Fibroblast of the conjunctiva (primary cell): ENCODE measurements around the gene STXBP2.

Source experiments
- DNase-seq: peaks from one replicate; pipeline ENCODE4 v3.0.0-alpha.2; 2010; ENCODE audit warnings: low read depth

The STXBP2 gene

DNA sequence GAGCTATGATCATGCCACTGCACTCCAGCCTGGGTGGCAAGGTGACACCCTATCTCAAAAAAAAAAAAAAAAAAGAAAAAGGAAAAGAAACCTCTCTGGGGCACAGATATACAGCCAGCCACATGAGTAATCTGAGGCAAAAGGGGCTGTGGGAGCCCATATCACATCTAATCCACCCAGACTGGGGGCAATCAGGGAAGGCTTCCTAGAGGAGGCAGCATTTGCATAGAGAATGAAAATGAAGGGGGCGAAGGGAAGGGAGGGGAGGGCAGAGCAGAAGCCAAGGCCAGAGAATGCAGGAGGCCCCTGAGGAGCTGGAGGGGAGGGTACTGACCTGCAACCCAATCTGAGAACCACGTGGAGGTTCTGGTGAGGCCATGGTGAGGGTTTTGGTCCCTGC, 13.2 kb downstream of the STXBP2 start:
- DNase-seq: no peak

DNA sequence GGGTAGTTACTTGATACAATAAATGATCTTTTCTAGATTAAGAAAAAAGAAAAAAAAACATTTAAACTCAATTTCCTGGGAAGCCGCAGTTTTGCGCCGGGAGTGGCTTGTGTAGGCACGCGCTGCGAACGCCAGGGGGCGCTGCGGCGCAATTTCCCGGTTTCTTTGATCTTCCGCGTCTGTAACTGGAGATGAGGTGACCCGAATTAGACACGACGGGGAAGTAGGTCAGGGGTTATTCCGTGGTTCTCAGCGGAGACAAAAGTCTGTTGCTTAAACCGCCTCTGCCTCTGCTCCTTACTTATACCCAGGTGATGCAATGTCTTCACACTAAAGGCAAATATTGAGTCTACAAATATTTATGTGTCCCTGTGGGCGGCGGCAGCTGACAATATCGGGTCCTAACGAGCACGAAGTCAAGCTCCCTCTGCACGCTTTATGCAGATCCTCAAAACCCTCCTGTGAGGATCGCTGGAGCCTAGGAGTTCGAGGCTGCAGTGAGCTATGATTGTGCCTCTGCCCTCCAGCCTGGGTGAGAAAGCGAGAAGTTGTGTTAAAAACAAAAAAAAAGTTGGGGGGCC, 15.2 kb downstream of the STXBP2 start:
- peak; percentile 67 for DNase-seq

DNA sequence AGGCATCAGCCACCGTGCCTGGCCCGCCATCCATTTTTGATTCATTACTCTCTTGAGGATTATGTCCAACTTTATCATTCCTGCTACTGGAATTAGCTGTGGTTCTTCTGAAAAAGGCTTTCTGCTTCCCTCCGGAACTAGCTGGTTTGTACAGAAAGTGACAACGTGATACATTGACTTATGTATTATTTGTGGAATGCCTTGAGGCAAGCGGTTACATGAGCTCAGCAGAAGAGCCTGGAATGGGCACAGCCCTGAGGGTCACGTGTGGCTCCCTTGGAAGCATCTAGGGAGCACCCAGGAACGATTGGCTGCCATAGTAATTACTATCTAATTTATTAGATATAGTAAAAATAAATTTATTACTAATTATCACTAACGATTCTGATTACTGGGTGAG, 17.5 kb downstream of the STXBP2 start:
- DNase-seq: no peak

DNA sequence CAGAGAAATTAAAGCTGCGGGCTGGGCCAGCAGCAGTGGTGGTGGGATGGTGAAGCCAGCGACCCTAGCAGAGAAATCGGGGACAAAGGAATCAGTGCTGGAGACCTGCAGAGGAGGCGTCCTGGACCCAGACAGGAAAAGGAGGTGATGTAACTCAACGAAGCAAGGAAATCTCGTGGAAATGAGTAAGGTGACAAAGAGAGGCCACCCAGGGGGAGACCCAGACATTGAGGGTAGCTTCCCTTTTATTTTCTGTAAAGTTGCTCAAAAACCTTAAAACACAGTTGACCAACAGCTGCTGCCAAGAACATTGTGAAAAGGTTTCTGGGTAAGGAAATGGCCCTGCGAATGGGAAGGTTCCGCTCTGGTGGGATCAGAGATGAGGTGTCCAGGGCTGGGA, 18.7 kb downstream of the STXBP2 start:
- no peak for DNase-seq

DNA sequence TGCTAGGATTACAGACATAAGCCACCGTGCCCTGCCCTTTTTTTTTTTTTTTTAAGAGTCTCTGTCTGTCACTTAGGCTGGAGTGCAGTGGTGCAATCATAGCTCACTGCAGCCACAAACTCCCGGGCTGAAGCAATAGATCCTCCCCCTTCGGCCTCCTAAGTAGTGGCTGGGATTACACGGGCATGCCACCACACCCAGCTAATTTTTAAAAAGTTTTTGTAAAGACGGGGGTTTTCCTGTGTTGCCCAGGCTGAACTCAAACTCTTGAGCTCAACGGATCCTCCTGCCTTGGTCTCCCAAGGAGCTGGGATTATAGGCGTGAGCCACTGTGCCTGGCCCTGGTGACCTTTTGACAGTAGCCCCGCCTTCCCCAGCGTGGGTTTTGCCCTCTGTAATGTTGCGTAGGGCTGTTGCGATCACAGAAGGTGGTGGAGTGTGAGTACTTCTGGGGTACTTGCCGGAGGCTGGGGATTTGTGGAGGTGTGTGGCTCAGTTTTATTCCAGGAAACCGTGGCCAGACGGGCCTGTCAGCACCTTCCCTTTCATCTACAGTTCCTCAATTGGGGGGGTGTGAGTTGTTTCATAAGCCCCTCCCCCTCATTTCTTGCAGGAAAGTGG, 20.3 kb downstream of the STXBP2 start:
- no peak for DNase-seq

DNA sequence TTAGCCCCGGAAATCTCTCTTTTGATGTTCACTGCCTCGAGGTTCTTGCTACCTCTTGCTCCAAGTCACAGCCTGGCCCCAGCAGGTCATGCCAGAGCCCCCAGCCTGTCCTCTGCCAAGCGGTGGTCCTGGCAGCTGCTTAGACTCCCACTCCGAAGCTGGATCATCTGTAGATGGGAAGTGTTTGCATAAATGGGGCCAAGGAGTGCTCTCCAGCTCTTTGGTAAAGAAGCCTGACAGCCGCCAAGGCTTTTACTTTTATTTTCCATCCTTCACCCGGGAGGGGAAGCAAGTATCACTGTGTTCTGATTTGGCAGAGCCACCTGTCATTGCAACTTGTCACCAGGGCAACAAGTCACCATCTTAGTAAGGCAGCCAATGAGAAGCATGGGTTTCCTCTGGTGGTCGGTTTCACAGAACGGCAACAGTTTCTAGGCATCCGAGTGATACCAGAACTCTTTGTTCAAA, 21.3 kb downstream of the STXBP2 start:
- no peak for DNase-seq

DNA sequence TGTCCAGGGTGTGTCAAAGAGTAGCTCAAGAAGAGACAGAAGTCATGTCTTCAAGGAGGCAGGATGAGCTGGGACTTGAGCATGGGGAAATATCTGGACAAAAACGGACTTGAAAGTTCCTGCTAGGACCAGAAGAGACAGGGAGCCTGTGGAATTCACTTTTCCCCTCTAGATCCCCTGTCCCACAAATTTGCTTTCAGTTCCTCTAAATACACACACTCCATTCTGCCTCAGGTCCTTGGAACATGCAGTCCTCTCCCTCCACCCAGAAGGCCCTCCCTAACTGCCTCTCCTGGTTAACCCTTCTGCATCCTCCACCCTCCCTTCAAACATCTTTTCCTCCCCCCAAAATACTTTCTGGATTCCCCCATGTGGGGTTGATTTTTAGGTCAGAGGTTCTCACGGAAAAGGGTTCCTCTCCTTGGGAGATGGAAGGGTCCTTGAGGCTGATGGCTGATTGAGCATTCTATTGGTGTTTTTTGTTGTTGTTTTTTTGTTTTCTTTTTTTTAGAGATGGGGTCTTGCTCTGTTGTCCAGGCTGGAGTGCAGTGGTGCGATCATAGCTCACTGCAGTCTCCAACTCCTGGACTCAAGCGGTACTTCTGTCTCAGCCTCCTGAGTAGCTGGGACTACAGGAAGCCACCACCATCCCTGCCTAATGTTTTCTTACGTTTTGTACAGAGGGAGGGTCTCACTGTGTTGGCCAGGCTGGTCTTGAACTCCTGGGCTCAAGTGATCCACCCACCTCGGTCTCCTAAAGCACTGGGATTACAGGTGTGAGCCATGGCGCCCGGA, 25.0 kb downstream of the STXBP2 start:
- DNase-seq: no peak

DNA sequence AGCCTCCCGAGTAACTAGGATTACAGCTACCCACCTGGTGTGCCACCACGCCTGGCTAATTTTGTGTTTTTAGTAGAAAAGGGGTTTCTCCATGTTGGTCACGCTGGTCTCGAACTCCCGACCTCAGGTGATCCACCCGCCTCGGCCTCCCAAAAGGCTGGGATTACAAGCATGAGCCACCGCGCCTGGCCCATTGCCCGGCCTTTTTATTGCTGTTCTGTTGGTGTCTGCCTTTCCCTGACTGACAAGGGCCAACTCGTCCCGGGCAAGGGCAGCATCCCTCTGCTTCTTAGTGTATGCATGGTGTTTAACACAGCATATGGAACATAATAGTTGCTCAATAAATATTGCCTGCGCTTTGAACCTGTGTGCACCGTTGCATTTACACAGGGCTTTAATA, 25.7 kb downstream of the STXBP2 start:
- no peak for DNase-seq

DNA sequence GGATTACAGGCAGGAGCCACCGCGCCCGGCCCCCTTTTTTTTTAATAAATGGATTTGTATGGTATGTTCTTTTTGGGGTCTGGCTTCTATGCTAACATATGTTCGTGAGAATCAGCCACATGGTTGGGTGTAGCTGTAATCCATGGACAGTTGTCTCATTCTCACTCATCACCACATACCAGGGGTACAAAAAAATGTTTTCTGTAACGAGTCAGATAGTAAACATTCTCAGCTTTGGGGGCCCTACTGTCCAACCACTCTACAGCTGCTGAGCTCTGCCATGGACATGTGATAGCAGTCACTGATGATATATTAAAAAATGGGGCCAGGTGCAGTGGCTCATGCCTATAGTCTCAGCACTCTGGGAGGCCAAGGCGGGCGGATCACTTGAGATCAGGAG, 26.8 kb downstream of the STXBP2 start:
- DNase-seq: no peak

DNA sequence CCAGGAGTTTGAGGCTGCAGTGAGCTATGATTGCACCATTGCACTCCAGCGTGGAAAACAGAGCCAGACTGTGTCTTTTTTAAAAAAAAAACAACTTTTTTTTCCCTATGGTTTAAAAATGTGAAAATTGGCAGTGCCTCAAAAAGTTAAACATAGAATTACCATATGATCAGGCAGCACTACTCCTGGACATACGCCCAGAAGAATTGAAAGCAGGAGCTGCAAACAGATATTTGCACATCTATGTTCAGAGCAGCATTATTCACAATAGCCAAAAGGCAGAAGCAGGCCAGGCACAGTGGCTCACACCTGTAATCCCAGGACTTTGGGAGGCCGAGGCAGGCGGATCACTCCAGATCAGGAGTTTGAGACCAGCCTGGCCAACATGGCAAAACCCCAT, 28.2 kb downstream of the STXBP2 start:
- DNase-seq: peak; percentile 82

DNA sequence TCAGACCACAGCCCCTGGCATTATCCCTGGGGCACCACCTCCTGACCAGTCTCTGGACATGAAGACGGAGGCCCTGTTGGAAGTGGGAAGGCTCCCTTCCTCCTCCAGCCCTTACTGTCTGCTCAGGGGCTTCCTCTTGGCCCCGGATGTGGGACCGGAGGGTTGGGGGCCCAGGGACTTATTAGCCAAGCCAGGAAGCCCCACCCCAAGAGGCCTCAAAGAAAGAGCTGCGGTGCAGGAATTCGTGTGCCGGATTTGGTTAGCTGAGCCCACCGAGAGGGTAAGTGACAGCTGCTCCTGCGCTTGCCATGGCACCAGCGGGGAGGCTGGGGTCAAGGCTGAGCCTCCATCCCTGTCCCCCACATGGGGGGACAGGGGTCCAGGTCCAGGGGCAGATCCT, 31.9 kb downstream of the STXBP2 start, which contains the start of gene RETN:
Gene RETN (plus strand): TSS at position 208 of the 400 bp plus-strand sequence. CDS start 278 bp downstream, outside the sequence.
- DNase-seq: no peak

DNA sequence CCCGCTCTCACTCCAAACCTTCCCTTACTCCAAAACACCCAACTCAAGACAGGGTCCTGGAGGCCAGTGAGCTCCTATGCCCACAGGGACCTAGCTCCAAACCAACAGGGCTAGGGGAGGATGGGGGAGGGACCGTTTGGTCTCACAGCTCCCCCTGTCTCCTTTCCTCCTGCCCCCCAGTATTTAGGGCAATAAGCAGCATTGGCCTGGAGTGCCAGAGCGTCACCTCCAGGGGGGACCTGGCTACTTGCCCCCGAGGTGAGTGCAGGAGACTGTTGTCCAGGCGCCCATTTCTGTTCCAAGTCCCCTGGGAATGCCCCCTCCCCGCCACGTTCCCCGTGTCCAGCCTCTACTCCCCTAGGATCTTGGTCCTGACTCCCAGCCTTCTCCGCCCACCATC, 32.7 kb downstream of the STXBP2 start:
- no peak for DNase-seq

DNA sequence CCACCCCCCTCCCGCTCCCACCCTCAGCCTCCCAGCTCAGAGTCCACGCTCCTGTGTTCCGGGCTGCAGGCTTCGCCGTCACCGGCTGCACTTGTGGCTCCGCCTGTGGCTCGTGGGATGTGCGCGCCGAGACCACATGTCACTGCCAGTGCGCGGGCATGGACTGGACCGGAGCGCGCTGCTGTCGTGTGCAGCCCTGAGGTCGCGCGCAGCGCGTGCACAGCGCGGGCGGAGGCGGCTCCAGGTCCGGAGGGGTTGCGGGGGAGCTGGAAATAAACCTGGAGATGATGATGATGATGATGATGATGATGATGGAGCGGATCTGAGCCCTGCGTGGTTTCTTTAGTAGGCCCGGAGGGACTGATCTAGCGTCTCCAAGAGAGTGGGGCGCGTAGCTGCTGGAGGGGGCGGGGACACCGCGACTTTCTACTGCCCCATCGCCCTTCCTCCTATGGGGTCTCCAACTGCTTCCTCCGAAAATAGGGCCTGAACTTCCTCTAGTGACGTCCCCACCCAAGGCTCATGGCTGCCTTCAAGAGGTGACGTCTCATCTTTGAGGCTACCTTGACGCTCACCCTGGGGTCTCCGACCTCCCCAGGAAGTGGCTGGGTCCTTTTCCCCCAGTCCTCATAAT, 33.4 kb downstream of the STXBP2 start:
- no peak for DNase-seq

DNA sequence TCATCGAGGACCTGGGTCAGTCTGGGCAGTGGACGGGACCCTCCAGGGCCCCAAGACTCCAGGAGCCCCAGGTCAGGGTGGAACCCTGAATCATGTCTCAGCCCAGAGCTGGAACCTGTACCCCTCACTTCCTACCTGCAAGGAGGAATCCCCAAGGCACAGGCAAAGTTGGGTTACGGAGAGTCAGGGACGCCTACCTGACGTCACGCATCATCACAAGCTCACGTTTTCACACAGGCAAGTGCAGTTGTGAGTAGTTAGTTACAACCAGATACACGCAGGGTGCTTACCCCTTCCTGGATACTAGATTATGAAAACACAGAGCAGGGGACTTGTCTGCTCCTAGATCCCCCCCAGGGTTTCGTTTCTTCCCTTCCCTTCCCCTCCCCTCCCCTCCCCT, 33.9 kb downstream of the STXBP2 start:
- no peak for DNase-seq

DNA sequence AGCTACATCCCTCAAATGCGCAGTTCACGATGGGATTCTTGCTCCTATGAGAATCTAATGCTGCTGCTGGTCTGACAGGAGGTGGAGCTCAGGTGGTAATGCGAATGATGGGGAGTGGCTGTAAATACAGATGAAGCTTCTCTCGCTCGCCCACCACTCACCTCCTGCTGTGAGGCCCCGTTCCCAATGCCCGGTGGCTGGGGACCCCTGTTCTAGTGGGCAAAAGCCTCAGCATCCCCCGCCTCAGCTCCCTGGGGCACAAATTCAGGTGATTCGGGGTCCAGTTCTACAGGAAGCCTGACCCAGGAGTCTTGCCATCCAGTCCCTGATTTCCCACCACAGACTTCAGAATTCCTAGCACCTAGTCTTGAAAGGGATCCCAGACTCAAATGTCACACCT, 35.6 kb downstream of the STXBP2 start:
- DNase-seq: no peak

DNA sequence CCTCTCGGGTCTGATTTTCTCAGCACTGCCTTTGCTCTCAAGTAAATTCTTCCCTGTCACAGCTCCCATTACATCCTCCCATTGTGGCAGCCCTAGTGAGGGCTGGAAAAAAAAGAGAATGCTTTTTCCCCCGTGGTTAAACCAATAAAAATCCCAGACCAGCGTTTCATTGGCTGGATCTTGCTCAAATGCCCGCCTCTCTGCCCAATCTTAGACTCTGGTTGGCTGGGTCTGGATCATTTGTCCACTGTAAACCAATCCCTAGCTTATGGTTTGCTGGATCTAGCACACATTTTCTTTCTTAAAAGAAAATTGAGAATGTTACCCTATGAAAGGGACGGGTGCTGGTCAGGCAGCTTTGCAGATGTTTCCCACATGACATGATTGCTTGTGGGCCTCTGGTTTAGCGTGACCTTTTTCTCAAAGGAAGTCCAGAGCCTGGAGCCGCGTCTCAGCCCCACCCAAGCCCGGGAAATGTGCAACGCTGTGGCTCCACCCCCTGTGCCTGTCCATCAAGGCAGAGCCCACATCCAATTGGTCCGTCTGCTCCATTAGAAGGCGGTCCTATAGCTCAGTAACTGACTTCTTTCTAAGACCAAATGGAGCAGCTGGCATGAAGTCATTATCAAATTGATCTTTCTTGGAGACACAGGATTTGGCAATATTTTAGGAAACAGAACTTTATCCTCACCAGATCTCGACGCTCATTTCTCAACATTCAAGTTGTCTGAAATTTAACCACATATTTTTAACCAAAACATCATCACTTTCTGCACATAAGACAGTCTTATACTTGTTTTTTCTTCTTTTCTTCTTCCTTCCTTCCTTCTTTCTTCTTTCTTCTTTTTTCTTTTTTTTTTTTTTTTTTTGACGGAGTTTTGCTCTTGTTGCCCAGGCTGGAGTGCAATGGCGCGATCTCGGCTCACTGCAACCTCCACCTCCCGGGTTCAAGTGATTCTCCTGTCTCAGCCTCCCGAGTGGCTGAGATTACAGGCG, 37.4 kb downstream of the STXBP2 start:
- peak; percentile 64 for DNase-seq

DNA sequence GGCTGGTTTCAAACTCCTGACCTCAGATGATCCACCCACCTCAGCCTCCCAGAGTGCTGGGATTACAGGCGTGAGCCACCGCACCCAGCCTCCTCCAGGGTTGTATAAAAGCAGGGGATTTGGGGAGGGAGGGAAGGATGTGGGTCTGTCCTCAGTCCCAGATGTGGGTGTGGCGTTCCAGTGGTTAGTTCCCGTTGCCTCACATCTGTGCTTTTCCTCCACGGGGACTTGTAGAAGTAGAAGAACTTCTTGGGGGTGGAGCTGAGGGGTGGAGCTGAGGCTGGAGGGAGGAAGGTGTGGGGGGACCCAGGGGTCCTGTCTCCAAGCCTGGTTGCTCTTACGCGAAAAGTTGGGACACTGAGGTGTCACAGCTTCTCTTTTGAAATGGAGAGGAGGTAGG, 39.5 kb downstream of the STXBP2 start:
- DNase-seq: no peak

DNA sequence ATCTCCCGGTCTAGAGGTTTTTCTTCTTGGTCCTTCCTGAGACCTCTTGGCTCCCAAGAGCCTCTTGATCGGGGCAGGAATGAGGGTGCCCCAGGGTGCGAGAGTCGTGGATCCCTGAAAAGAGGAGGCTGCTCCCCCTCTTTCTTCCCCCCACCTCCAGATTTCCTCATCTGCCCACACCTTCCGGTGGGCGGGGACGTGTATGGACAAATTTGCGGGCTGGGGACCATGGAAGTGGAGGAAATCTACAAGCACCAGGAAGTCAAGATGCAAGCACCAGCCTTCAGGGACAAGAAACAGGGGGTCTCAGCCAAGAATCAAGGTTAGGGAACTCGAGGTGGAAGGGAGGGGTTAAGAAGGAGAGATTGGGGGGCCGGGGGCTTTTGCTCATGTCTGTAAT, 39.9 kb downstream of the STXBP2 start, which contains the start of gene MCEMP1:
Gene MCEMP1 (plus strand): TSS at position 237 of the 400 bp plus-strand sequence. CDS start 31 bp downstream, at position 268.
- no peak for DNase-seq

DNA sequence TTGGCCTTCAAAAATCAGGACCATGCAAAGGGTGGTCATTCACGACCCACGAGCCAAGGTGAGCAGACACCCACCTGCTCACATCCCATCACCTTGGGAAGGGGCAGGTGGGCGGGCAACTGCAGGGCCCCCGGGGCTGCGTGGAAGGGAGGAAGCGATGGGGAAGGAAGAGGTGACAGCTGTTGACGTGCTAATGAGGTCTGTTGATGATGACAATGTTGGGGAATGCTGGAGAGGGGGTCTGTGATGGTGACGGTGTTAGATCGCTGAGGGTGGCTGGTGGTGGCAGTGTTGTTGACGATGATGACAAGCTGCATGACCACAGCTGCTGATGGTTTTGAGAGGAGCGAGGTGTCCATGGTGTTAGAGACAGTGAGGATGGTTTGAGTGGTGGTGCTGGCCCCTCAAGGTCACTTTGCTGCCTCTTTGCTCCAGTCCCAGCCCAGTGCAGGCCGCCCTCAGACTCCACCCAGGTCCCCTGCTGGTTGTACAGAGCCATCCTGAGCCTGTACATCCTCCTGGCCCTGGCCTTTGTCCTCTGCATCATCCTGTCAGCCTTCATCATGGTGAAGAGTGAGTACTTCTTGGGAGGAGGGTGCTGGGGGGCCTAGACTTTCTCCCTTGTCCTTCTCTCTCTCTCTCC, 40.9 kb downstream of the STXBP2 start:
- no peak for DNase-seq

DNA sequence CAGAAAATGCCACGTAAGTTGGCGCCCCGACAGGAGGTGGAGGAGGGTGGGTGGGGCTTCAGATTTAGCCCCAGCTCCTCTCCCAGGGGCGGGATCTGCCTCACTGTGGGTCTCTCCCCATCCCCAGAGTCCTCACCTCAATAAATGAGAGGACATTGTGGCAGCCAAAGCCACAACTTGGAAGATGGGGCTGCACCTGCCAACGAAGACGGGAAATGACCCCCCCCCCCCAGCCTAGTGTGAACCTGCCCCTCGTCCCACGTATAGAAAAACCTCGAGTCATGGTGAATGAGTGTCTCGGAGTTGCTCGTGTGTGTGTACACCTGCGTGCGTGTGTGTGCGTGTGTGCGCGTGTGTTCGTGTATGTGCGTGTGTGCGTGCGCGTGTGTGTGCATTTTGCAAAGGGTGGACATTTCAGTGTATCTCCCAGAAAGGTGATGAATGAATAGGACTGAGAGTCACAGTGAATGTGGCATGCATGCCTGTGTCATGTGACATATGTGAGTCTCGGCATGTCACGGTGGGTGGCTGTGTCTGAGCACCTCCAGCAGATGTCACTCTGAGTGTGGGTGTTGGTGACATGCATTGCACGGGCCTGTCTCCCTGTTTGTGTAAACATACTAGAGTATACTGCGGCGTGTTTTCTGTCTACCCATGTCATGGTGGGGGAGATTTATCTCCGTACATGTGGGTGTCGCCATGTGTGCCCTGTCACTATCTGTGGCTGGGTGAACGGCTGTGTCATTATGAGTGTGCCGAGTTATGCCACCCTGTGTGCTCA, 42.3 kb downstream of the STXBP2 start:
- DNase-seq: no peak
